ENCODE results near the gene NUP98. TPM values are rescaled to one million over a fixed set of nuclear protein-coding genes. Genes with fewer than 3 reads are reported as not detected.

The NUP98 gene
- polyA plus RNA-seq, 2 of the 4 experiments (the other 2 are of a cell fraction) = 54.2 to 121 TPM

DNA sequence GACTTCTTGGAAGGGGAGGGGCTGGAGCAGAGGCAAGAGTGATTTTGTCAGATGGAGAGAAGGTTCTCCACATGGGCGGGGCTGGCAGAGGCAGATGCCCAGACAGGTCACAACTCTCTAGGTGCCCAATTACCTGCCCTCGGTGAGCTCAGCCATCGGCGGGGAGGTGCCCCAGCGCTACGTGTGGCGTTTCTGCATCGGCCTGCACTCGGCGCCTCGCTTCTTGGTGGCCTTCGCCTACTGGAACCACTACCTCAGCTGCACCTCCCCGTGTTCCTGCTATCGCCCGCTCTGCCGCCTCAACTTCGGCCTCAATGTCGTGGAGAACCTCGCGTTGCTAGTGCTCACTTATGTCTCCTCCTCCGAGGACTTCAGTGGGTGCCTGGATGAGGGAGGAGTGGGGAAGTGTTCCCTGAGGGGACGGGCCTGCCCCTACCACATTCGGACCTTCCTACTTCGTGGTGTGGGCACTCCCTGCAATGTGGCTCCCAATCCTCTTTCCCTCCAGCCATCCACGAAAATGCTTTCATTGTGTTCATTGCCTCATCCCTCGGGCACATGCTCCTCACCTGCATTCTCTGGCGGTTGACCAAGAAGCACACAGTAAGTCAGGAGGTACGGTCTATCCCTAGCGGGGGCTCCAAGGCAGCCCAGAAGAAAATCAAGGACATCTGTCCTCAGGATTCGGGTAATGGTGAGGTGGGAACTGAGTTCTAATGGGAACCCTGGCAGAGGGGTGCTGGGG is 26.6 kb upstream of the NUP98 start (continued):
- TF ChIP-seq, protein P1, sequence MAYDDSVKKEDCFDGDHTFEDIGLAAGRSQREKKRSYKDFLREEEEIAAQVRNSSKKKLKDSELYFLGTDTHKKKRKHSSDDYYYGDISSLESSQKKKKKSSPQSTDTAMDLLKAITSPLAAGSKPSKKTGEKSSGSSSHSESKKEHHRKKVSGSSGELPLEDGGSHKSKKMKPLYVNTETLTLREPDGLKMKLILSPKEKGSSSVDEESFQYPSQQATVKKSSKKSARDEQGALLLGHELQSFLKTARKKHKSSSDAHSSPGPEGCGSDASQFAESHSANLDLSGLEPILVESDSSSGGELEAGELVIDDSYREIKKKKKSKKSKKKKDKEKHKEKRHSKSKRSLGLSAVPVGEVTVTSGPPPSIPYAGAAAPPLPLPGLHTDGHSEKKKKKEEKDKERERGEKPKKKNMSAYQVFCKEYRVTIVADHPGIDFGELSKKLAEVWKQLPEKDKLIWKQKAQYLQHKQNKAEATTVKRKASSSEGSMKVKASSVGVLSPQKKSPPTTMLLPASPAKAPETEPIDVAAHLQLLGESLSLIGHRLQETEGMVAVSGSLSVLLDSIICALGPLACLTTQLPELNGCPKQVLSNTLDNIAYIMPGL (CRISPR knock-in tag; IDR thresholded peaks at IDR 0.05; ENCODE audit: borderline replicate concordance) = no peak
- no peak for TF ChIP-seq ZSCAN20 (CRISPR knock-in tag; IDR thresholded peaks at IDR 0.05)

DNA sequence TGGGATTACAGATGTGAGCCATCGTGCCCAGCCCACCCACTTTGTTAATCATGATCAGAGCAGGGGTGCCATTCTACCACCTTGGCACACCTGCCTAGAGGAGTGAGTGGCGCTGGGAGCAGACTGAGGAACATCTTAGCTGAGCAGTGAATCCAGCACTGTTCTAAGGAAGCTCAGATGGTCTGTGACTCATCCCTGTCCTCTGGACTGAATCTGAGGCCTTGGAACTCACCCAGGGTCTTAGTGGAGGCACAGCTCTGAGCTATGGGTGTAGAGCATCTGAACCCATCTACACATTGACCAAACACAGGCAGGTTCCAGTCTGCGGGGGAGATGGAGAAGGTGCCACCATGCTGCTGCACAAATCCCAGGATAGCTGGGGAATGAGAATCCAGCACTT is 25.9 kb upstream of the NUP98 start:
- peak; percentile 40 to 43; a peak in 4 of 6 replicates for ATAC-seq
- DNase-seq (ENCODE audit: low read depth in 1 of 2, low spot score in 1 of 2) = peak in 1 of 2 experiments; percentile 29
- TF ChIP-seq, protein P2, sequence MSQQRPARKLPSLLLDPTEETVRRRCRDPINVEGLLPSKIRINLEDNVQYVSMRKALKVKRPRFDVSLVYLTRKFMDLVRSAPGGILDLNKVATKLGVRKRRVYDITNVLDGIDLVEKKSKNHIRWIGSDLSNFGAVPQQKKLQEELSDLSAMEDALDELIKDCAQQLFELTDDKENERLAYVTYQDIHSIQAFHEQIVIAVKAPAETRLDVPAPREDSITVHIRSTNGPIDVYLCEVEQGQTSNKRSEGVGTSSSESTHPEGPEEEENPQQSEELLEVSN (IDR thresholded peaks at IDR 0.05; ENCODE audit: borderline replicate concordance, low read depth) = no peak
- no peak for TF ChIP-seq HOXA7 (CRISPR knock-in tag; IDR thresholded peaks at IDR 0.05)
- no peak for TF ChIP-seq SREBF2 (IDR thresholded peaks at IDR 0.05)
- TF ChIP-seq SMC3 (IDR thresholded peaks at IDR 0.05) = no peak
- TF ChIP-seq, protein P3, sequence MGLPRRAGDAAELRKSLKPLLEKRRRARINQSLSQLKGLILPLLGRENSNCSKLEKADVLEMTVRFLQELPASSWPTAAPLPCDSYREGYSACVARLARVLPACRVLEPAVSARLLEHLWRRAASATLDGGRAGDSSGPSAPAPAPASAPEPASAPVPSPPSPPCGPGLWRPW (IDR thresholded peaks at IDR 0.05) = no peak
- no peak for TF ChIP-seq ZC3H11A (IDR thresholded peaks at IDR 0.05)
- no peak for TF ChIP-seq MAFK (IDR thresholded peaks at IDR 0.05; ENCODE audit: partially characterized antibody)
- TF ChIP-seq HOXB13 (CRISPR knock-in tag; IDR thresholded peaks at IDR 0.05; ENCODE audit: low read depth) = no peak
- no peak for TF ChIP-seq FOSB (CRISPR knock-in tag; IDR thresholded peaks at IDR 0.05)
- TF ChIP-seq PHF8 (IDR thresholded peaks at IDR 0.05; ENCODE audit: borderline replicate concordance, low read depth) = no peak
- no peak for TF ChIP-seq POLR2A (IDR thresholded peaks at IDR 0.05; ENCODE audit: low read length)
- no peak for TF ChIP-seq HOXB5 (CRISPR knock-in tag; IDR thresholded peaks at IDR 0.05)
- ChIA-PET CTCF (interaction anchor here (0.7 to 6.7 kb wide), 5 partner anchors 13 to 32 kb away, joined by 3 to 66 read pairs (median 3); partner anchors contain the start of gene PGAP2), POLR2A (interaction anchor here (1.0 kb wide), 1 partner anchor 18 kb away, joined by 5 read pairs; the partner anchor contains the start of gene RHOG)
- H3K4me2 ChIP-seq = no peak overlapping the region
- no peak for FAIRE-seq
- no peak overlapping the region for H3K27ac ChIP-seq
- H3K4me1 ChIP-seq = peaks cover 6% of the 10 kb centered on the region; the same call in 1 of the 3 replicates
- 76% methylated on average over 3 of the region's 3 CpGs for WGBS (ENCODE audit: missing lambda C conversion rate)
- no peak overlapping the region for H3K4me3 ChIP-seq
- no peaks in the 10 kb centered on the region for H3K9me3 ChIP-seq

DNA sequence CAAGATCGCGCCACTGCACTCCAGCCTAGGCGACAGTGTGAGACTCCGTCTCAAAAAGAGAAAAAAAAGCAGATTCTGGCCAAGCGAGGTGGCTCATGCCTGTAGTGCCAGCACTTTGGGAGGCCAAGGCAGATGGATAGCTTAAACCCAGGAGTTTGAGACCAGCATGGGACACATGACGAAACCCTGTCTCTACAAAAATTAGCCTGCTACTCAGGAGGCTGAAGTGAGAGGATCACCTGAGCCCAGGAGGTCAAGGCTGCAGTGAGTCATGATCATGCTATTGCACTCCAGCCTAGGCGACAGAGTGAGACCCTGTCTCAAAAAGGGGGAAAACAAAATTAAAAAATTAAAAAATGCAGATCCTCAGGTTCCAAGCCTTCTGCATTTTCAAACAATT is 25.0 kb upstream of the NUP98 start:
- Histone ChIP-seq H3K4me3 (no peak overlapping the region), H3K4me2 (no peak overlapping the region), H3K27ac (no peak overlapping the region), H3K4me1 (peaks cover 6% of the 10 kb centered on the region; the same call in 1 of the 3 replicates), H3K9me3 (no peaks in the 10 kb centered on the region)
- WGBS (ENCODE audit: missing lambda C conversion rate) = 93% methylated on average over 7 of the region's 7 CpGs
- FAIRE-seq = no peak
- CTCF ChIA-PET = interaction anchor here (0.7 to 6.7 kb wide), 2 partner anchors 13 to 14 kb away, joined by 3 to 66 read pairs; partner anchors contain the start of gene PGAP2
- POLR2A ChIA-PET = no interaction called here
- no peak for ATAC-seq
- DNase-seq (ENCODE audit: low read depth in 1 of 2, low spot score in 1 of 2) = no peak
- no peak for TF ChIP-seq ZC3H11A (IDR thresholded peaks at IDR 0.05)
- no peak for TF ChIP-seq ZFP36 (IDR thresholded peaks at IDR 0.05; ENCODE audit: borderline replicate concordance, partially characterized antibody)
- TF ChIP-seq RAD21 (conservative IDR thresholded peaks at IDR 0.05 in 1 of 2, IDR thresholded peaks at IDR 0.05 in 1 of 2) = no peak
- TF ChIP-seq, protein P4, sequence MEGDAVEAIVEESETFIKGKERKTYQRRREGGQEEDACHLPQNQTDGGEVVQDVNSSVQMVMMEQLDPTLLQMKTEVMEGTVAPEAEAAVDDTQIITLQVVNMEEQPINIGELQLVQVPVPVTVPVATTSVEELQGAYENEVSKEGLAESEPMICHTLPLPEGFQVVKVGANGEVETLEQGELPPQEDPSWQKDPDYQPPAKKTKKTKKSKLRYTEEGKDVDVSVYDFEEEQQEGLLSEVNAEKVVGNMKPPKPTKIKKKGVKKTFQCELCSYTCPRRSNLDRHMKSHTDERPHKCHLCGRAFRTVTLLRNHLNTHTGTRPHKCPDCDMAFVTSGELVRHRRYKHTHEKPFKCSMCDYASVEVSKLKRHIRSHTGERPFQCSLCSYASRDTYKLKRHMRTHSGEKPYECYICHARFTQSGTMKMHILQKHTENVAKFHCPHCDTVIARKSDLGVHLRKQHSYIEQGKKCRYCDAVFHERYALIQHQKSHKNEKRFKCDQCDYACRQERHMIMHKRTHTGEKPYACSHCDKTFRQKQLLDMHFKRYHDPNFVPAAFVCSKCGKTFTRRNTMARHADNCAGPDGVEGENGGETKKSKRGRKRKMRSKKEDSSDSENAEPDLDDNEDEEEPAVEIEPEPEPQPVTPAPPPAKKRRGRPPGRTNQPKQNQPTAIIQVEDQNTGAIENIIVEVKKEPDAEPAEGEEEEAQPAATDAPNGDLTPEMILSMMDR (IDR thresholded peaks at IDR 0.05) = no peak
- TF ChIP-seq RFX5 (IDR thresholded peaks at IDR 0.05) = no peak
- no peak for TF ChIP-seq NFE2L2 (conservative IDR thresholded peaks at IDR 0.05; ENCODE audit: low read length)
- no peak for TF ChIP-seq RNF2 (IDR thresholded peaks at IDR 0.05; ENCODE audit: borderline replicate concordance, low read depth)
- TF ChIP-seq TP53 (CRISPR knock-in tag; IDR thresholded peaks at IDR 0.05) = no peak
- no peak for TF ChIP-seq FOSL2 (IDR thresholded peaks at IDR 0.05)
- TF ChIP-seq FOSL2 (CRISPR knock-in tag; IDR thresholded peaks at IDR 0.05) = no peak
- TF ChIP-seq ZSCAN20 (CRISPR knock-in tag; IDR thresholded peaks at IDR 0.05) = no peak
- no peak for TF ChIP-seq FOXS1 (CRISPR knock-in tag; IDR thresholded peaks at IDR 0.05)
- no peak for TF ChIP-seq TFCP2L1 (CRISPR knock-in tag; IDR thresholded peaks at IDR 0.05)
- TF ChIP-seq, protein P5, sequence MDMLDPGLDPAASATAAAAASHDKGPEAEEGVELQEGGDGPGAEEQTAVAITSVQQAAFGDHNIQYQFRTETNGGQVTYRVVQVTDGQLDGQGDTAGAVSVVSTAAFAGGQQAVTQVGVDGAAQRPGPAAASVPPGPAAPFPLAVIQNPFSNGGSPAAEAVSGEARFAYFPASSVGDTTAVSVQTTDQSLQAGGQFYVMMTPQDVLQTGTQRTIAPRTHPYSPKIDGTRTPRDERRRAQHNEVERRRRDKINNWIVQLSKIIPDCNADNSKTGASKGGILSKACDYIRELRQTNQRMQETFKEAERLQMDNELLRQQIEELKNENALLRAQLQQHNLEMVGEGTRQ (IDR thresholded peaks at IDR 0.05) = no peak
- no peak for TF ChIP-seq CBX8 (IDR thresholded peaks at IDR 0.05)
- TF ChIP-seq, protein P2 (IDR thresholded peaks at IDR 0.05; ENCODE audit: borderline replicate concordance, low read depth) = no peak
- no peak for TF ChIP-seq RARB (CRISPR knock-in tag; IDR thresholded peaks at IDR 0.05)
- no peak for TF ChIP-seq CHD2 (IDR thresholded peaks at IDR 0.05; ENCODE audit: low read length, partially characterized antibody)
- no peak for TF ChIP-seq CHD4 (IDR thresholded peaks at IDR 0.05; ENCODE audit: borderline replicate concordance)

Data from A549 (cell line).